Transverse colon (tissue), 4 donors: ENCODE data around the gene P2RX4.

Source experiments
- CTCF ChIP-seq, 5 experiments: fragments of 200-600 bp in 3 of 5; fragments of 450-650 bp in 2 of 5; sonication (generic) in 3 of 5; IDR thresholded peaks; 1 replicate in 2 of 5; 2 replicates in 3 of 5; pipeline ENCODE4 v1.5.1; 2016 to 2017; ENCODE audit warnings: antibody characterized with exemption in 5 of 5, inconsistent platforms in 3 of 5, mild to moderate bottlenecking in 2 of 5, moderate library complexity in 1 of 5
- EP300 ChIP-seq: sonication (generic); formaldehyde crosslinking; IDR thresholded peaks from one replicate; pipeline ENCODE4 v1.6.1; 2017; ENCODE audit warnings: antibody characterized with exemption, low read depth
- POLR2A ChIP-seq: fragments of 450-650 bp; IDR thresholded peaks from one replicate; pipeline ENCODE4 v1.6.1; 2016; ENCODE audit warnings: antibody characterized with exemption, mild to moderate bottlenecking, moderate library complexity
- POLR2AphosphoS5 ChIP-seq, 3 donors: sonication (generic); formaldehyde crosslinking; IDR thresholded peaks; one replicate each; pipeline ENCODE4 v1.6.1; 2016; ENCODE audit warnings: antibody characterized with exemption in 3 of 3

- TF ChIP-seq CTCF (IDR thresholded peaks at IDR 0.05) (no peak), POLR2A (no peak), POLR2AphosphoS5 (IDR thresholded peaks at IDR 0.05) (no peak), EP300 (no peak)
These were observed 20.8 kb upstream of the P2RX4 start for GRCh38 chr12:121189131-121189530.
